HT-29 (cell line): ENCODE results near the gene ACY1. TPM values are rescaled to one million over a fixed set of nuclear protein-coding genes. Genes with fewer than 3 reads are reported as not detected.

ENCODE experiments used
- DNase-seq: peaks from one replicate; pipeline ENCODE4 v3.0.0-alpha.2; 2015; ENCODE audit warnings: low spot score
- total RNA-seq: library from RNA; depleted of rRNA; stranded (reverse); fragments of >200 nt; shearing (Covaris generic); gene quantifications from 2 replicates; pipeline ENCODE4 v1.2.3, GENCODE V29; 2014

ACY1 gene
- total RNA-seq, 1 experiment from 2014 or later = 164 TPM

GRCh38 chr3:51945926-51946705 lies 37.2 kb upstream of the ACY1 start:
- DNase-seq = no peak

- DNase-seq = no peak
Observed at GRCh38 chr3:51946796-51947195, 36.5 kb upstream of the ACY1 start.

GRCh38 chr3:51947215-51947900 lies 36.0 kb upstream of the ACY1 start:
- no peak for DNase-seq

DNA sequence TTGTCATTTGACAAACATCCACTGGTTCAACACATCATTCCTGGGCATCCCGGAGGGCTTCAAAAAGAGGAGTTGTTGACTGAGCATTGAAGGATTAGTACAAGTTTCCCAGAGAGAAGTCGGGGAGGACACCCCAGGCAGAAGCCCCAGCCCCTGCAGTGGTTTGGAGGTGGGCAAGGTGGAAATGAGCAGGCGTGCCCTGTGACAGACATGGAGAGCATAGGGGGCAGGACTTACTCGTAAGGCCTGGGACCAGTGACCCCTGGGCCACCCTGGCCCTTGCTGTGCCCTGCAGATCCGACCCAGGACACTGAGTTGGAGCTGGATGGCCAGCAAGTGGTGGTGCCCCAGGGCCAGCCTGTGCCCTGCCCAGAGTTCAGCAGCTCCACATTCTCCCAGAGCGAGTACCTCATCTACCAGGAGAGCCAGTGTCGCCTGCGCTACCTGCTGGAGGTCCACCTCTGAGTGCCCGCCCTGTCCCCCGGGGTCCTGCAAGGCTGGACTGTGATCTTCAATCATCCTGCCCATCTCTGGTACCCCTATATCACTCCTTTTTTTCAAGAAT lies 35.2 kb upstream of the ACY1 start:
- no peak for DNase-seq

DNA sequence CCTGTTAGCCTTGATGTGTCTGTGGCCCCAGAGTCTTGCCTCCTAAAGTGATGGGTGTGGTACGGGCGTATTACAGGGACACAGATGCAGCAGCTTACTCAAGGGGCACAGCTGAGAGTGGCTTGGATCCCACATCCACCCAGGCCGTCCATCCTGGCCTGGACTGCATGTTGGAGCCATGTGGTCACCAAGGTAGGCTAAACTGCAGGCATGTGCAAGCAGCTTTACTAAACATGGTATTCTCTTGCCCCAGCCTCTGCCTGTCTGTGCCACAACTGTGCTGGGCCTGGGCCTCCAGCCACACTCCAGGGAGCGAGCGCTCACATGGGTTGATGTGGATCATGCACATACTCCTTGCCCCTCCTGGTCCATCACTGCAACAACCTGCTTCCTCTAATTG lies 34.2 kb upstream of the ACY1 start:
- DNase-seq = no peak

DNA sequence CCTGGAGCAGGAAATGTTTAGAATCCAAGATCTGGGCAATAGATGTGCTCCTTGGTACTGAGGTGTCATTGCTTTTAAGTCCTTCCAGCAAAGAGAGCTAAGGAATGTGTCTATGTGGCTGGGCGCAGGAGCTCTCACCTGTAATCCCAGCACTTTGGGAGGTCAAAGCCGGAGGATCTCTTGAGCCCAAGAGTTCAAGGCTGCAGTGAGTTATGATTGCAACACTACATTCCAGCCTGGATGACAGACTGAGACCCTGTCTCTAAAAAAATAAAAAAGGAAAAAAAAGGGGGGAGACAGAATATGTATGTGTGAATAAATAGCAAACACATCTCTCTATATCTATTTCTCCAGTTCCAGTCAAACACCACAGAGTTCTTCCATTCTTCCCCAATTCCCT lies 32.4 kb upstream of the ACY1 start:
- no peak for DNase-seq

DNA sequence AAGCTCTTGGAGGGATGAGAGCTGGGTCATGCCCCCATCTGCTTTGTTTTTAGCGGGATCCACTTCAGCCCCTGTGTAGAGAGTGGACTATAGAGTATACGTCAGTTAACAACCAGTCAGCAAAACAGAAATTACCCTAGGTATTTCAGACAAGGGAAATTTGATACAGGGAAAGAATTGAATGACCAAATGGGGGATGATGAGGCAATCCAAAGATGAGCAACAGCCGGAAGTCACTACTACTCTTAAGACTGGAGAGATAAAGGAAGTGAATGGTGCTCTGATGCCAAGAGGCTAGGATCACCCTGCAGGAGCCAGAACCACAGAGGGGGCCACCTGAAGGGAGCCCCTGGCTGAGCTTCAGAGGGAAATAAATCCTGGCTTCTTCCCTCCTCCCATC lies 29.9 kb upstream of the ACY1 start:
- no peak for DNase-seq

- DNase-seq = no peak
Observed at GRCh38 chr3:51954105-51954504, 29.2 kb upstream of the ACY1 start.

DNA sequence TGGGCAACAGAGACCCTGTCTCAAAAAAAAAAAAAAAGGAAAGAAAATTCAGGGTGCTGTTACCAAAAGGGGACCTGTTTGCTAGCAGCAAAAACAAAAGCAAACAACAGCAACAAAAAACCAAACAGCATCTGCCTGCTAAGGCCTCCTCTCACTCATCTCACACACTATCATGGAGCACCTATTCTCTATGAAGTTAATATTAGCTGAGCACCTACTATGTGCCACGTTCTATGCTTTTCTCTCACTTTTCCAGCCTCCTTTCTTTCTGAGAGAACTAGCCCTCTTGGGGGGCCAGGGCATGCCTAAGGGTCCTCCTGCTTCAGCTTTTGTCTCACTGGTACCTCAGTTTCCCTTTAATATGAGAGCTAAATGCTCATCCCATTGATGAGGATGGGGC lies 28.6 kb upstream of the ACY1 start:
- DNase-seq = no peak

DNA sequence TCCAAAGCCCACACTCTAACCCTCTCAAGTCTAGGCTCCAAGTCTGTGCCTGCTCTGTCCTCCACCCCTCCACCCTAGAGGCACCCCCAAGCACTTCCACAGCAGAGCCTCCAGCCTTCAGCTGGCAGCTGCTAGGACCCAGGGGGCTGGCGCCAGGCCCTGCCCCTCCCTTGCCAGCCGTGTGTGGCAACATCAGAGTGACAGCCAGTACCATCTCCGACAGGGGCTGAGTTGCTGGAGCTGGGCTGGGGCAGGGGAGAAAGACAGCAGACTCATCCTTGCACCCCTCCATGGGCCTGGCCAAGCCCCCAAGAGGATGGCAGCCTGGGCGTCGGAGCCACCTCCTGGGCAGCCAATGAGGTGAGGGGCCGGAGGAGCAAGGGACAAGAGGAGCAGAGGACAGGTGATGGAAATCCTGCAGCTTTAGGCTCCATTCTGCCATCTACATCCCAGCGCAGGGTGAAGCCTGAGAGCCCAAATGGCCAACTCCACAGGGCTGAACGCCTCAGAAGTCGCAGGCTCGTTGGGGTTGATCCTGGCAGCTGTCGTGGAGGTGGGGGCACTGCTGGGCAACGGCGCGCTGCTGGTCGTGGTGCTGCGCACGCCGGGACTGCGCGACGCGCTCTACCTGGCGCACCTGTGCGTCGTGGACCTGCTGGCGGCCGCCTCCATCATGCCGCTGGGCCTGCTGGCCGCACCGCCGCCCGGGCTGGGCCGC lies 28.0 kb upstream of the ACY1 start, which contains the start of gene GPR62:
Gene GPR62 (plus strand): TSS at position 207 of the 718 bp plus-strand sequence. CDS start 272 bp downstream, at position 479.
- DNase-seq = no peak

DNA sequence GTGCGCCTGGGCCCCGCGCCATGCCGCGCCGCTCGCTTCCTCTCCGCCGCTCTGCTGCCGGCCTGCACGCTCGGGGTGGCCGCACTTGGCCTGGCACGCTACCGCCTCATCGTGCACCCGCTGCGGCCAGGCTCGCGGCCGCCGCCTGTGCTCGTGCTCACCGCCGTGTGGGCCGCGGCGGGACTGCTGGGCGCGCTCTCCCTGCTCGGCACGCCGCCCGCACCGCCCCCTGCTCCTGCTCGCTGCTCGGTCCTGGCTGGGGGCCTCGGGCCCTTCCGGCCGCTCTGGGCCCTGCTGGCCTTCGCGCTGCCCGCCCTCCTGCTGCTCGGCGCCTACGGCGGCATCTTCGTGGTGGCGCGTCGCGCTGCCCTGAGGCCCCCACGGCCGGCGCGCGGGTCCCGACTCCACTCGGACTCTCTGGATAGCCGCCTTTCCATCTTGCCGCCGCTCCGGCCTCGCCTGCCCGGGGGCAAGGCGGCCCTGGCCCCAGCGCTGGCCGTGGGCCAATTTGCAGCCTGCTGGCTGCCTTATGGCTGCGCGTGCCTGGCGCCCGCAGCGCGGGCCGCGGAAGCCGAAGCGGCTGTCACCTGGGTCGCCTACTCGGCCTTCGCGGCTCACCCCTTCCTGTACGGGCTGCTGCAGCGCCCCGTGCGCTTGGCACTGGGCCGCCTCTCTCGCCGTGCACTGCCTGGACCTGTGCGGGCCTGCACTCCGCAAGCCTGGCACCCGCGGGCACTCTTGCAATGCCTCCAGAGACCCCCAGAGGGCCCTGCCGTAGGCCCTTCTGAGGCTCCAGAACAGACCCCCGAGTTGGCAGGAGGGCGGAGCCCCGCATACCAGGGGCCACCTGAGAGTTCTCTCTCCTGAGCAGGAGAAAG lies 27.2 kb upstream of the ACY1 start:
- DNase-seq = peak; percentile 26

DNA sequence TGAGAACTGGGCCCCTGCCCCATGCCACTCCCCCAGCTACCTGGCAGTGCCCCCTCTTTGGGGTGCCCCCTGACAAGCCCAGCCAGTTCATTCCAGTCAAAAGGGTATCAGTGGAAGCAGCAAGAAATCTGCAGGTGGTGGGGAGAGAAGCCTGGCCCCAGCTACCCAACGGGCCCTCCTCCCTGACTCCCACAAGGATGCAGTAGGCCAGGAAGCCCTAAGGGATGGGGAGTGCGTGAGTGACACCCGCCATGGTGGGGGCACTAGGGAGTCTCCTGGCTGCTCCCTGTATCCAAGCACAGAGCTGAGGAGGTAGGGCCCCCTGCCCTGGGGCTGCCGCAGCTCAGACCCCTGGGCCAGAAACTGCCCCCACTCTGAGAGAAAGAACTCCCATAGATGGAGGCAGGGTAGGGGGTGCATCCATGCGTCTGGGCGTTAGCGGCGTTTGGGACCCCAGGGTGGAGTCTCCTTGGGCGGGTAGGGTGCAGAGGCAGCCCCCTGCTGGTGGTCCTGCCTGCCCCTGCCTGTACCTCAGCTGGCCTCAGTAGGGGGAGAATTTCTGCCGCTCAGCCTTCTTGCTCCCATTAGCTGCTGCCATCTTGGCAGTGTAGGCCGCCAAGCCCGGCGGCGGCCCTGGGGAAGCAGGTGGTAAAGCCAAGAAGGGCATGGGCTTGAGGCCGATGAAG lies 25.7 kb upstream of the ACY1 start:
- no peak for DNase-seq

DNA sequence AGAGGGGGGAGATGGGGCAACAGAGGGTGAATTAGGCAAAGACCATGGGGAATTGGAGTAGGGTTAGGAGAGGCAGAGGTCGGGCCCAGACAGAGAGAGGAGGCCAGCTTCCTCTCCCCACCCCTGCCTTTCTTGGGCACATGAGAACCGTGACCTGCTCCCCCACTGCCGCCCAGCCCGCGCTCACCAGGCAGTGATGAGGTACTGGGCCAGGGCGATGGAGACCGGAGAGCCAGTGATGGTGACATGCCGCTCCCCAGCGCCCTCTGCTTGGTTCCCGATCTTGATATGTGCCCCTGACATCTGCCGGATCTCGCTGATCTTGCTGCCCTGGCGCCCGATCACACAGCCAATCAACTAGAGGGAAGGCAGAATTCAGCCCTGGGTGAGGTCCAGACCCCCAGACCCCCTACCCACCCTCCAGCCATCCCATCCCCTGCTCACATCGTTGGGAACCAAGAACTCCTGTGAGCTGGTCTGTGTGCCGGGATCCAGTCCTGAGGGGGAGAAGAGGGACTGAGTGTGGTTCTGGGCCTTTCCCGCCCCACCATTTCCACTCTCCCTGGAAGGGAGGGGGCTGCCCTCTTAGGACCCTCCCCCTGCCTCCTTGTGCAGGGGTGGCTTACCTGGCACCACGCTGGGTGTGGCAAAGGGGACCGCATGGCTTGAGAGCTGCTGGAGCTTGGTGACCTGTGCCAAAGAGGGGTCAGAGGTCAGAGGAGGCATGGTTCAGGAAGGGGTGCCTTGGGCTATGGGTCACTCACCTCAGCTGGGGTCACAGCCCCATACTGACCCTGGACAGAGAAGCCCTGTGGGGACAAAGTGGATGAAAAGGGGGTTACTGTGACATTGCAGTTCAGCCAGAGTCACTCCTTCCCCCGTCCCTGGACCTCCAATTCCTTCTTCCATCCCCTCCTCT lies 24.5 kb upstream of the ACY1 start:
- no peak for DNase-seq

DNA sequence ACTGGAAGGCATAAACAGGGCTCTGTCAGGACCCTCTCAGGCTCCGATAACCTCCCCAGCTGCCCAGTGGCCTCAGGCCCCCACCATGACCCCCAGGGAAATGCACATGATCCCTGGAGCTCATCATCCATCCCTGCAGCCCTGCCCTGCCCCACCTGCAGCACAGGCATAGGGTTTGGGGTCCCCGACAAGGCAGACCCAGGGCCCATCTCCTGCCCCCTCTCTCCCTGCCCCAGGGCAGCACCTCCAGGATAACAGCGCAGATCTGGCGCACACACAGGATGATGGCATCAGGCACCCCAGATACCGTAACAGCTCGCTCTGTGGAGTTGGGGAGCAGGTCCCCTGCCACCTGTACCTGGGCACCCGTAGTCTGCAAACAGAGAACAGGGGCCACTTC lies 23.7 kb upstream of the ACY1 start:
- DNase-seq = no peak

DNA sequence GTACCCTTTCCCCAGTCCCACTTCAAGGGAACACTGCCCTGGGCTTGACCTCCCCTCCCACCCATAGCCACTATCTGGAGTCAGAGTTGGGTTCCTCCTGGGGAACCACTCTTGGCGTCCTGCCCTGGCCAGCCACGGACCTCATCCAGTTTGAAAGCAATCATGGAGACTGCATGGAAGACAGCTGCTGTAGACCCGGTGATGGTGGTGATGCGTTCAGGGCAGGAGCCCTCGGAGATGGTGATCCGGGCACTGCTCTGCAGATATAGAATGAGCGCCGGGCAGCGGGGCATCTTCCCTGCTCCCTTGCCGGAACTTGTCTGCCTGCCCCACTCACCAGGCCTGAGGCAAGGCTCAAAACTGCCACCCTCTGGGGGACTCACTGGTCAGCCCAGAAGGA lies 22.9 kb upstream of the ACY1 start:
- no peak for DNase-seq

- no peak for DNase-seq
Observed at GRCh38 chr3:51961011-51961410, 22.3 kb upstream of the ACY1 start.

- DNase-seq = no peak
Observed at GRCh38 chr3:51961602-51962569, 21.4 kb upstream of the ACY1 start.

DNA sequence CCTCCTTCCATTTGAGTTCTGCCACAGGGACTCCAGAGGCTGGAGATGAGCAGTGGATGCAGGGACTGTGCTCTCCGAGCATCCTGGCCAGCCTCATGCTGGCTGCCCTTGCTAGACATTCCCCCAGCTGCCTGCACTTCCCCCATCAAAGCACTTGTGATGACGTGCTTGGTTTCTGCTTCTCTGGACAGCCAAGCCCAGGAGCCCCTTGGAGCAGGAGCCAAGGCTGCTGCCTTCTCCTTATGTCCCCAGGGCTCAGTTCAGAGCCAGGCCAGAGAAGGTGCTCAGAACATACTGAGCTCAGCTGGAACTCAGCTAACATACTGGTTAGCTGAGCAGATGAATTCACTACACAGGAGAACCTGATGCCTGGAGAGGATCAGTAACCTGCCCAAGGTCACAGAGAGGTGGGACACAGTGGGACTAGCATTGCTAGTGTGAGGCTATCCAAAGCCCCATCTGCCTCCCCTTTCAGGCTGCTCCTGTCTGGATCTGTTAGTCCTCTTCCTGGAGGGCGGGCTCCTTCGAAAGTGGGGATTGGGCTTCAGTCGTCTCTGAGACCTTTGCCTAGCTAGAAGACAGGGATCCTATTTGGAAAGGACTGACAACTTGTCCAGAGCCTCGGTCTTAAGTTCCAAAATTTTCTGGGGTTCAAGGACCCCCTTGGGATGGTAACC lies 20.3 kb upstream of the ACY1 start:
- DNase-seq = no peak
